Measurements from ENCODE around the gene CCNJL. TPM values are rescaled to one million over a fixed set of nuclear protein-coding genes. Genes with fewer than 3 reads are reported as not detected.
A peak's percentile ranks its signal among the peaks of the same experiment; 100 is the strongest.

The CCNJL gene
- polyA plus RNA-seq, 2 of the 4 experiments (the other 2 are of a cell fraction): 7.4 to 16.2 TPM

GRCh38 chr5:160315968-160316367 lies 3.6 kb upstream of the CCNJL start:
- TF ChIP-seq CHD2 (IDR thresholded peaks at IDR 0.05; ENCODE audit: low read length, partially characterized antibody) (peak; percentile 49), MAX (IDR thresholded peaks at IDR 0.05) (peak; percentile 72), HMGXB4 (CRISPR knock-in tag; IDR thresholded peaks at IDR 0.05; ENCODE audit: borderline replicate concordance) (no peak), CEBPB (IDR thresholded peaks at IDR 0.05) (peak; percentile 81 to 89), NFE2L2 (conservative IDR thresholded peaks at IDR 0.05; ENCODE audit: low read length) (peak; percentile 100), HES2 (IDR thresholded peaks at IDR 0.05) (peak; percentile 58), MAFK (IDR thresholded peaks at IDR 0.05; ENCODE audit: partially characterized antibody) (peak; percentile 100), FOXS1 (CRISPR knock-in tag; IDR thresholded peaks at IDR 0.05) (no peak), GATA3 (IDR thresholded peaks at IDR 0.05; ENCODE audit: borderline replicate concordance) (peak; percentile 69; the same call in 1 of the 2 replicates), JUN (IDR thresholded peaks at IDR 0.05) (peak; percentile 76 to 95; a peak in 3 of 5 replicates), BCL3 (IDR thresholded peaks at IDR 0.05) (0 out of 3 replicates have a peak, but pooled peaks have one; percentile 37), RFX5 (IDR thresholded peaks at IDR 0.05) (peak; percentile 39; the same call in 1 of the 2 replicates), TP53 (CRISPR knock-in tag; IDR thresholded peaks at IDR 0.05) (no peak), JUNB (IDR thresholded peaks at IDR 0.05) (peak; percentile 81), FOSL2 (IDR thresholded peaks at IDR 0.05) (peak; percentile 85), FOSL2 (CRISPR knock-in tag; IDR thresholded peaks at IDR 0.05) (peak; percentile 92), EP300 (IDR thresholded peaks at IDR 0.05) (peak; percentile 65 to 71; a peak in 2 of 5 replicates), RAD21 (conservative IDR thresholded peaks at IDR 0.05 in 1 of 2, IDR thresholded peaks at IDR 0.05 in 1 of 2) (no peak; a peak in 2 of 5 replicates), ZNF302 (CRISPR knock-in tag; IDR thresholded peaks at IDR 0.05) (no peak), E2F6 (IDR thresholded peaks at IDR 0.05; ENCODE audit: borderline replicate concordance, low read depth) (peak; percentile 36; the same call in 1 of the 2 replicates), SMC3 (IDR thresholded peaks at IDR 0.05) (0 out of 3 replicates have a peak, but pooled peaks have one; percentile 18)
- ChIA-PET POLR2A (interaction anchor here (1.0 kb wide), 1 partner anchor 10 kb away, joined by 3 read pairs; no protein-coding TSS in a partner anchor), CTCF (interaction anchor here (1.6 kb wide), 1 partner anchor 29 kb away, joined by 6 read pairs; no protein-coding TSS in a partner anchor)
- Histone ChIP-seq H3K27ac (peak overlapping the region; percentile 84 to 89), H3K4me3 (no peak overlapping the region), H3K4me1 (peaks cover 44% of the 10 kb centered on the region), H3K4me2 (peak overlapping the region; percentile 75), H3K9me3 (no peaks in the 10 kb centered on the region)
- ATAC-seq: peak; percentile 83 to 85
- WGBS (ENCODE audit: missing lambda C conversion rate): 0% methylated on average over 1 of the region's 1 CpG
- peak; percentile 77 for FAIRE-seq
- DNase-seq (ENCODE audit: low read depth in 1 of 2, low spot score in 1 of 2): peak; percentile 76 to 94

GRCh38 chr5:160312960-160313727 lies 780 bp upstream of the CCNJL start:
- ATAC-seq: no peak
- ChIA-PET POLR2A (interaction anchor here (0.6 to 2.3 kb wide), 5 partner anchors 20 to 534 kb away, joined by 3 to 15 read pairs (median 4); no protein-coding TSS in a partner anchor), CTCF (interaction anchor here (0.9 to 1.9 kb wide), 6 partner anchors 23 to 291 kb away, joined by 3 to 7 read pairs (median 4); no protein-coding TSS in a partner anchor)
- Histone ChIP-seq H3K4me2 (peak overlapping the region; percentile 84), H3K4me1 (peaks cover 46% of the 10 kb centered on the region), H3K27ac (peak overlapping the region; percentile 89 to 91), H3K9me3 (no peaks in the 10 kb centered on the region), H3K4me3 (peak overlapping the region; percentile 80)
- WGBS (ENCODE audit: missing lambda C conversion rate): 21% methylated on average over 8 of the region's 8 CpGs
- DNase-seq (ENCODE audit: low read depth in 1 of 2, low spot score in 1 of 2): peak in 1 of 2 experiments; percentile 28
- no peak for FAIRE-seq
- TF ChIP-seq ELK1 (IDR thresholded peaks at IDR 0.05; ENCODE audit: low read depth, low read length) (no peak), HOXB5 (CRISPR knock-in tag; IDR thresholded peaks at IDR 0.05) (no peak), CHD2 (IDR thresholded peaks at IDR 0.05; ENCODE audit: low read length, partially characterized antibody) (no peak), HEYL (CRISPR knock-in tag; IDR thresholded peaks at IDR 0.05) (no peak), JUNB (IDR thresholded peaks at IDR 0.05) (no peak), KDM1A (IDR thresholded peaks at IDR 0.05; ENCODE audit: low read depth) (no peak), HMGXB4 (CRISPR knock-in tag; IDR thresholded peaks at IDR 0.05; ENCODE audit: borderline replicate concordance) (no peak), MAFK (IDR thresholded peaks at IDR 0.05; ENCODE audit: partially characterized antibody) (no peak), ATOH8 (CRISPR knock-in tag; IDR thresholded peaks at IDR 0.05; ENCODE audit: low read depth) (no peak), ZNF302 (CRISPR knock-in tag; IDR thresholded peaks at IDR 0.05) (no peak), RCOR1 (IDR thresholded peaks at IDR 0.05; ENCODE audit: low read depth, low read length) (no peak)

Measured in A549 (cell line).